Stomach (tissue), 9 donors: ENCODE data around the gene BTLA. TPM values are rescaled to one million over a fixed set of nuclear protein-coding genes. Genes with fewer than 3 reads are reported as not detected.

Source experiments
- DNase-seq, 2 donors: peaks; one replicate each; pipeline versions ENCODE4 v3.0.0 to v3.0.0-alpha.2; 2013 to 2019
- H3K27ac ChIP-seq, 5 donors: fragments of 200-600 bp in 4 of 5; sonication (generic) in 4 of 5; one replicate each; pipeline ENCODE4 v1.5.1; 2013 to 2019; ENCODE audit warnings: mild to moderate bottlenecking in 1 of 5, moderate library complexity in 1 of 5
- H3K27me3 ChIP-seq, 3 donors: fragments of 200-600 bp; sonication (generic); one replicate each; pipeline ENCODE4 v1.5.1; 2017 to 2019; ENCODE audit warnings: mixed run types in 1 of 3
- H3K36me3 ChIP-seq, 4 donors: fragments of 200-600 bp; sonication (generic); 1 replicate in 3 of 4; 2 replicates in 1 of 4; pipeline ENCODE4 v1.5.1; 2016 to 2019
- H3K4me1 ChIP-seq, 4 donors: fragments of 200-600 bp; sonication (generic); one replicate each; pipeline ENCODE4 v1.5.1; 2016 to 2019
- H3K4me3 ChIP-seq, 4 donors: fragments of 200-600 bp; sonication (generic) in 3 of 4; one replicate each; pipeline ENCODE4 v1.5.1; 2016 to 2019; ENCODE audit warnings: mild to moderate bottlenecking in 1 of 4
- H3K9me3 ChIP-seq, 4 donors: fragments of 200-600 bp; sonication (generic); one replicate each; pipeline ENCODE4 v1.5.1; 2016 to 2019
- CTCF ChIP-seq, 7 experiments: fragments of 450-650 bp in 4 of 7; fragments of 200-600 bp in 3 of 7; sonication (generic) in 3 of 7; IDR thresholded peaks; one replicate each; pipeline ENCODE4 v1.5.1; 2016 to 2019; ENCODE audit warnings: antibody characterized with exemption in 7 of 7, control low read depth in 2 of 7, mild to moderate bottlenecking in 1 of 7
- EP300 ChIP-seq: sonication (generic); formaldehyde crosslinking; IDR thresholded peaks from one replicate; pipeline ENCODE4 v1.6.1; 2017; ENCODE audit warnings: antibody characterized with exemption
- POLR2A ChIP-seq, 4 donors: fragments of 450-650 bp; IDR thresholded peaks; one replicate each; pipeline ENCODE4 v1.6.1; 2016; ENCODE audit warnings: antibody characterized with exemption in 4 of 4, control low read depth in 2 of 4, mild to moderate bottlenecking in 1 of 4, moderate library complexity in 1 of 4
- POLR2AphosphoS5 ChIP-seq, 3 donors: sonication (generic); formaldehyde crosslinking; IDR thresholded peaks; one replicate each; pipeline ENCODE4 v1.6.1; 2016; ENCODE audit warnings: antibody characterized with exemption in 3 of 3
- WGBS, 5 donors: extraction: QIAGEN DNeasy Blood & Tissue Kit in 3 of 5; methylation state at CpG; one replicate each; pipeline versions ENCODE4 v1.1.5 to v1.1.7; 2013 to 2018; 5-methylcytosine and 5-hydroxymethylcytosine counted together
- intact Hi-C: fragments of 100-400 bp; cut with DNase I; formaldehyde crosslinking; loops from one replicate; pipeline ENCODE4 v1.15.1; 2023; ENCODE audit warnings: low total_unique reads
- polyA plus RNA-seq, 3 donors: library from polyadenylated mRNA; stranded (reverse); fragments of 200-250 nt; gene quantifications; one replicate each; pipeline ENCODE4 v1.2.3, GENCODE V29; 2013
- total RNA-seq, 5 donors: library from RNA; depleted of rRNA; stranded (reverse); fragments of >200 nt; gene quantifications; one replicate each; pipeline versions ENCODE4 v1.1.0 to v1.2.3, GENCODE V29; 2014 to 2016
- donor health status: healthy with polysubstance abuse.
- donor health status: Bipolar disorder and iron deficiency.
- donor health status: healthy.

Gene BTLA
- total and polyA plus RNA-seq, 8 donors = 1.1 to 2.4 TPM; not detected in 6

GRCh38 chr3:112476346-112476745 lies 22.9 kb downstream of the BTLA start:
- Histone ChIP-seq H3K4me3 (no peak overlapping the region), H3K27me3 (no peaks in the 10 kb centered on the region), H3K27ac (no peak overlapping the region), H3K36me3 (no peaks in the 10 kb centered on the region), H3K9me3 (no peaks in the 10 kb centered on the region), H3K4me1 (no peaks in the 10 kb centered on the region)
- DNase-seq = no peak
- no peak for TF ChIP-seq CTCF (IDR thresholded peaks at IDR 0.05)
- TF ChIP-seq POLR2A (IDR thresholded peaks at IDR 0.05) = no peak
- no peak for TF ChIP-seq EP300
- TF ChIP-seq POLR2AphosphoS5 (IDR thresholded peaks at IDR 0.05) = no peak
- WGBS, 5 donors = 76 to 98% (median 91%) methylated on average over 1 of the region's 1 CpG
- intact Hi-C loops = no loop called here

- no peak for DNase-seq
- Histone ChIP-seq H3K27me3 (no peaks in the 10 kb centered on the region), H3K9me3 (no peaks in the 10 kb centered on the region), H3K36me3 (no peaks in the 10 kb centered on the region), H3K4me1 (no peaks in the 10 kb centered on the region), H3K4me3 (no peak overlapping the region), H3K27ac (no peak overlapping the region)
- intact Hi-C loops = no loop called here
- WGBS, 5 donors = 84 to 96% (median 92%) methylated on average over 2 of the region's 2 CpGs
- TF ChIP-seq POLR2A (IDR thresholded peaks at IDR 0.05) (no peak), EP300 (no peak), POLR2AphosphoS5 (IDR thresholded peaks at IDR 0.05) (no peak), CTCF (IDR thresholded peaks at IDR 0.05) (no peak)
Measured at GRCh38 chr3:112474796-112475195, 24.5 kb downstream of the BTLA start.

- H3K27me3 ChIP-seq = no peaks in the 10 kb centered on the region
- no peaks in the 10 kb centered on the region for H3K4me1 ChIP-seq
- TF ChIP-seq EP300 (no peak), CTCF (IDR thresholded peaks at IDR 0.05) (no peak), POLR2AphosphoS5 (IDR thresholded peaks at IDR 0.05) (no peak), POLR2A (IDR thresholded peaks at IDR 0.05) (no peak)
- intact Hi-C loops = no loop called here
- 63 to 86% (median 77%) methylated on average over 1 of the region's 1 CpG for WGBS, 5 donors
- H3K9me3 ChIP-seq = no peaks in the 10 kb centered on the region
- no peak overlapping the region for H3K4me3 ChIP-seq
- H3K36me3 ChIP-seq = no peaks in the 10 kb centered on the region
- DNase-seq = no peak
- H3K27ac ChIP-seq = no peak overlapping the region
Measured at GRCh38 chr3:112472691-112473090, 26.6 kb downstream of the BTLA start.

- 46 to 61% (median 57%) methylated on average over 4 of the region's 4 CpGs for WGBS, 5 donors
- no peaks in the 10 kb centered on the region for H3K9me3 ChIP-seq
- TF ChIP-seq CTCF (IDR thresholded peaks at IDR 0.05) = no peak
- TF ChIP-seq POLR2A (IDR thresholded peaks at IDR 0.05) = no peak
- TF ChIP-seq EP300 = no peak
- TF ChIP-seq POLR2AphosphoS5 (IDR thresholded peaks at IDR 0.05) = no peak
- no peak overlapping the region for H3K27ac ChIP-seq
- no peaks in the 10 kb centered on the region for H3K27me3 ChIP-seq
- no peaks in the 10 kb centered on the region for H3K36me3 ChIP-seq
- intact Hi-C loops = no loop called here
- no peak overlapping the region for H3K4me3 ChIP-seq
- no peaks in the 10 kb centered on the region for H3K4me1 ChIP-seq
- no peak for DNase-seq
Measured at GRCh38 chr3:112471596-112472325, 27.5 kb downstream of the BTLA start.
